22Rv1 (cell line): ENCODE data around the gene CFAP68.

Experiments
- H3K27ac ChIP-seq: fragments of 450-650 bp; 2 replicates; pipeline ENCODE4 v1.5.1; 2017
- ZFX ChIP-seq: fragments of 450-650 bp; IDR thresholded peaks from 2 replicates; pipeline ENCODE4 v1.6.1; 2017; ENCODE audit warnings: antibody characterized with exemption, borderline replicate concordance
- TF ChIP-seq, protein P1 (sequence below): fragments of 450-650 bp; IDR thresholded peaks from 2 replicates; pipeline ENCODE4 v1.5.1; 2017; ENCODE audit warnings: mild to moderate bottlenecking

CFAP68 gene

DNA sequence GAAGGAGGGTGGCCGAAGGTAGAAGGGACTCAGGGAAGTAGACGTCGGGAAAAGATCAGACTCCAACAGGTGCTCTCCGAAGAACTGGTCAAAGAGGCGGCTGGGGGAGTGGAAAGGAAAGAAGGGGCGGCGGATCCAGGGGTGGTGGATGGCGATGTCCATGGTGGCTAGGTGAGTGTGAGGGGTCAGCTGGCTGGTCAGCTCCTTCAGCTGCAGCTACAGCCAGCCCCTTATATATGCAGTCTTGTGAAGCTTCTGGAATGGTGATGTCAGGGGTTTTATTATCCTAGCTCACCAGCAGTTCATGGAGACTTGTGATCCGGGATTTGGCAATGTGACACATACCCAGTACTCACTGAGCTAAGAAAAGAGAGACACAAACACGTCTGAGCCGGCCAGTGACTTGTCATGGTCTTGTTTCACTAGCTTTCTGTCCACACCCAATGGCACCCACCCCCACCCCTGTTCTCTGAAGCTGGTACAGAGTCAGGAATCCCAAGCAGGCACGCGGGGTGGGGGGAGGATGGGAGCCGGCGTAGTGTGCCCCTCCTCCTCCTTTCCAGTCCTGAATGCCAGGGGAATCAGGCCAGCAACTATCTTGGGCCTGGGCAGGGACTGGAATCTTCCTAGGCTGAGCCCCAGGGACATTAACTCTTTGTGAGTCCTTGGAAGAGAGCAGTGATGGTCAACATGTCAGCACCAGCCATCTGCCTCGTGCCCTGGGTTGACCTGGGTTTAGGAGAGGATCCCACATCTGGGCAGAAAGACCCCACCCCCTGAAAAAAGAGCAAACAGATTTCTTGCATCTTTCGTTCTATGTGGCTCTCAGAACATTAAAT, 32.4 kb downstream of the CFAP68 start, which contains the start of gene CRYAB:
Gene CRYAB, minus strand, starts transcription at position 208 of the 839 bp plus-strand sequence. Its CDS starts 46 bp downstream, at position 162.
- TF ChIP-seq ZFX, result no peak
- TF ChIP-seq, protein P1, sequence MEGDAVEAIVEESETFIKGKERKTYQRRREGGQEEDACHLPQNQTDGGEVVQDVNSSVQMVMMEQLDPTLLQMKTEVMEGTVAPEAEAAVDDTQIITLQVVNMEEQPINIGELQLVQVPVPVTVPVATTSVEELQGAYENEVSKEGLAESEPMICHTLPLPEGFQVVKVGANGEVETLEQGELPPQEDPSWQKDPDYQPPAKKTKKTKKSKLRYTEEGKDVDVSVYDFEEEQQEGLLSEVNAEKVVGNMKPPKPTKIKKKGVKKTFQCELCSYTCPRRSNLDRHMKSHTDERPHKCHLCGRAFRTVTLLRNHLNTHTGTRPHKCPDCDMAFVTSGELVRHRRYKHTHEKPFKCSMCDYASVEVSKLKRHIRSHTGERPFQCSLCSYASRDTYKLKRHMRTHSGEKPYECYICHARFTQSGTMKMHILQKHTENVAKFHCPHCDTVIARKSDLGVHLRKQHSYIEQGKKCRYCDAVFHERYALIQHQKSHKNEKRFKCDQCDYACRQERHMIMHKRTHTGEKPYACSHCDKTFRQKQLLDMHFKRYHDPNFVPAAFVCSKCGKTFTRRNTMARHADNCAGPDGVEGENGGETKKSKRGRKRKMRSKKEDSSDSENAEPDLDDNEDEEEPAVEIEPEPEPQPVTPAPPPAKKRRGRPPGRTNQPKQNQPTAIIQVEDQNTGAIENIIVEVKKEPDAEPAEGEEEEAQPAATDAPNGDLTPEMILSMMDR, result no peak
- no peak within 1 kb of the TSS for H3K27ac ChIP-seq

DNA sequence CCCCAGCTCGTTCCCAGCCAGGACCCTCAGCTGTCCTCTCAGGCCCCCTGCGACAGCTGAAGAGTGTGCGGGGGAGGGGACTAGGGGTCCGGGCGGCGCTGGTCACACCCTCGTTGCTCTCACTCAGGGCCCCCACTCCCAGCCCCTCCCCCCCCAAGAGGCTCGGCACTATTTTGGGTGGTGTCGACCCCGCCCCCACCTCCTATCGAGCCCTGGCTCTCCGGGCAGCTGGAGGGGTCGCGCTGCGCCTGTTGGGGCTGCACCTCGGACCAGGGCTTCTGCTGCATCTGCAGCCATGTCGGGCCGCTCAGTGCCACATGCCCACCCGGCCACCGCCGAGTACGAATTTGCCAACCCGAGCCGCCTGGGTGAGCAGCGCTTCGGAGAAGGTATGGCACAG, 33.2 kb downstream of the CFAP68 start, which contains the start of gene HSPB2:
Gene HSPB2, plus strand, starts transcription at position 200 of the 400 bp plus-strand sequence. Its CDS starts 96 bp downstream, at position 296.
- TF ChIP-seq, protein P1, result no peak
- no peak for TF ChIP-seq ZFX
- no peak within 1 kb of the TSS for H3K27ac ChIP-seq

DNA sequence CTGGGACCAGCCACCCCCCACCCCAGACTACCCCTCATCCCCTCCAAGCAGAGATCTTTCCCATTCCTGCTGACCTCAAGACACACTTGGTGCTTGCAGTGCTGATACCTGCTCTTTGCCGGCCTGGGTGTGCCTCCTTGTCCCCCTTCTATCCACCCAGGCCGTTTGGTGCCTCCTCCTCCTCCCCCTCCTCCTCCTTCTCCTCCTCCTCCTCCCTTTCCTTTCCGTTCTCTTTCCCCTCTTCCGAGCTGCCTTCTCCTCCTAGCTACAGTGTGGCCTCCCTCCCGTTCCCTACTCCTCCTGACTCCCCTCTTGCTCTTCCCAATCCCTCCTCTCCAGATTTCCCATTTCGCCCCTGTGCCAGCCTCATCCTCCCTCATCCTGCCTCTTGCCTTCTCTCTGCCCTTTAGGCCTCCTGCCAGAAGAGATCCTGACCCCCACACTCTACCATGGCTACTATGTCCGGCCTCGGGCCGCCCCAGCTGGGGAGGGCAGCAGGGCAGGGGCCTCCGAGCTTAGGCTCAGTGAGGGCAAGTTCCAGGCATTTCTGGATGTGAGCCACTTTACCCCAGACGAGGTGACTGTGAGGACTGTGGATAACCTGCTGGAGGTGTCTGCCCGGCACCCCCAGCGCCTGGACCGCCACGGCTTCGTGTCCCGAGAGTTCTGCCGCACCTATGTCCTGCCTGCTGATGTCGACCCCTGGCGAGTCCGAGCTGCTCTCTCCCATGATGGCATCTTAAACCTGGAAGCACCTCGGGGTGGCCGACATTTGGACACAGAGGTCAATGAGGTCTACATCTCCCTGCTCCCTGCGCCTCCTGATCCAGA, 33.9 kb downstream of the CFAP68 start:
- TF ChIP-seq, protein P1, result no peak
- TF ChIP-seq ZFX, result no peak
- H3K27ac ChIP-seq, result no peak overlapping the region

- TF ChIP-seq, protein P1, result no peak
- no peak for TF ChIP-seq ZFX
- no peak overlapping the region for H3K27ac ChIP-seq
These were observed 34.7 kb downstream of the CFAP68 start for GRCh38 chr11:111913997-111914396.

DNA sequence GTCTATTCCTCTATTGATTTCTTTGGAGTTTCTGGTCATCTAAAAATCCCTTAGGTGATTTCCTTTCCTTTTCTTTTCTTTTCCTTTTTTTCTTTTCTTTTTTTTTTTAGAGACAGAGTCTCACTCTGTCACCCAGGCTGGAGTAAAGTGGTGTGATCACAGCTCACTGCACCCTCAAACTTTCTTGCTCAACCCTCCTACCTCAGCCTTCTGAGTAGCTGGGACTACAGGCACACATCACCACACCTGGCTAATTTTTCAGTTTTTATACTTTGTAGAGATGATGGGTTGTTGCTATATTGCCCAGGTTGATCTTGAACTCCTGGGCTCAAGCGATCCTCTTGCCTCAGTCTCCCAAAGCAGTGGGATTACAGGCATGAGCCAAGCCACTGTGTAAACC, 37.4 kb downstream of the CFAP68 start:
- no peak overlapping the region for H3K27ac ChIP-seq
- no peak for TF ChIP-seq ZFX
- TF ChIP-seq, protein P1, result no peak

GRCh38 chr11:111917312-111917711, 38.0 kb downstream of the CFAP68 start:
- no peak overlapping the region for H3K27ac ChIP-seq
- TF ChIP-seq ZFX, result no peak
- TF ChIP-seq, protein P1, result no peak

- peak overlapping the region; percentile 89 for H3K27ac ChIP-seq
- TF ChIP-seq, protein P1, result no peak
- no peak for TF ChIP-seq ZFX
These were observed 38.4 kb downstream of the CFAP68 start for GRCh38 chr11:111917788-111918187.
